Stomach (tissue), 4 donors: ENCODE results near the gene ACTR8.

Experiments
- EP300 ChIP-seq: sonication (generic); formaldehyde crosslinking; IDR thresholded peaks from one replicate; pipeline ENCODE4 v1.6.1; 2017; ENCODE audit warnings: antibody characterized with exemption
- POLR2A ChIP-seq, 4 donors: fragments of 450-650 bp; IDR thresholded peaks; one replicate each; pipeline ENCODE4 v1.6.1; 2016; ENCODE audit warnings: antibody characterized with exemption in 4 of 4, control low read depth in 2 of 4, mild to moderate bottlenecking in 1 of 4, moderate library complexity in 1 of 4
- POLR2AphosphoS5 ChIP-seq, 3 donors: sonication (generic); formaldehyde crosslinking; IDR thresholded peaks; one replicate each; pipeline ENCODE4 v1.6.1; 2016; ENCODE audit warnings: antibody characterized with exemption in 3 of 3
- TF ChIP-seq, protein P1 (sequence below), 7 experiments: fragments of 450-650 bp in 4 of 7; fragments of 200-600 bp in 3 of 7; sonication (generic) in 3 of 7; IDR thresholded peaks; one replicate each; pipeline ENCODE4 v1.5.1; 2016 to 2019; ENCODE audit warnings: antibody characterized with exemption in 7 of 7, control low read depth in 2 of 7, mild to moderate bottlenecking in 1 of 7

DNA sequence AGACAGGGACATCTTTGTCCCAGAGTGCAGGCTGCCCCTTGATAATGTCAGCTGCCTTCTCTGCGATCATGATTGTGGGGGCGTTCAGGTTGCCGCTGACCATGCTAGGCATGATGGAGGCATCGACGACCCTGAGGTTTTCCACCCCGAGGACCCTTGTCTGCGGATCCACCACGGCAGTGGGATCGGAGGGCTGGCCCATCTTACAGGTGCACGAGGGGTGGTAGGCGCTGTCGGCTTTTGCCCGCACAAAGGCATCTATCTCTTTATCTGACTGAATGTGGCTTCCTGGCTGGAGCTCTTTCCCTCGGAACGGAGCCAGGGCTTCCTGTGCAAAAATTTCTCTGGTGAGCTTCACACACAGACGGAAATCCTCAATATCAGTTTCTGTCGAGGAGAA lies 64.1 kb downstream of the ACTR8 start:
- TF ChIP-seq, protein P1, sequence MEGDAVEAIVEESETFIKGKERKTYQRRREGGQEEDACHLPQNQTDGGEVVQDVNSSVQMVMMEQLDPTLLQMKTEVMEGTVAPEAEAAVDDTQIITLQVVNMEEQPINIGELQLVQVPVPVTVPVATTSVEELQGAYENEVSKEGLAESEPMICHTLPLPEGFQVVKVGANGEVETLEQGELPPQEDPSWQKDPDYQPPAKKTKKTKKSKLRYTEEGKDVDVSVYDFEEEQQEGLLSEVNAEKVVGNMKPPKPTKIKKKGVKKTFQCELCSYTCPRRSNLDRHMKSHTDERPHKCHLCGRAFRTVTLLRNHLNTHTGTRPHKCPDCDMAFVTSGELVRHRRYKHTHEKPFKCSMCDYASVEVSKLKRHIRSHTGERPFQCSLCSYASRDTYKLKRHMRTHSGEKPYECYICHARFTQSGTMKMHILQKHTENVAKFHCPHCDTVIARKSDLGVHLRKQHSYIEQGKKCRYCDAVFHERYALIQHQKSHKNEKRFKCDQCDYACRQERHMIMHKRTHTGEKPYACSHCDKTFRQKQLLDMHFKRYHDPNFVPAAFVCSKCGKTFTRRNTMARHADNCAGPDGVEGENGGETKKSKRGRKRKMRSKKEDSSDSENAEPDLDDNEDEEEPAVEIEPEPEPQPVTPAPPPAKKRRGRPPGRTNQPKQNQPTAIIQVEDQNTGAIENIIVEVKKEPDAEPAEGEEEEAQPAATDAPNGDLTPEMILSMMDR (IDR thresholded peaks at IDR 0.05) = no peak
- TF ChIP-seq POLR2AphosphoS5 (IDR thresholded peaks at IDR 0.05) (no peak), POLR2A (IDR thresholded peaks at IDR 0.05) (no peak), EP300 (no peak)
